NCI-H748 (cell line): ENCODE measurements around the gene CERS2.

Source experiments
- DNase-seq: peaks from one replicate; lab custom pipeline; 2025; ENCODE audit not compliant: unreplicated experiment; lab: John Stamatoyannopoulos, UW

Gene CERS2

GRCh38 chr1:150922519-150922975 is 52.1 kb downstream of the CERS2 start:
- DNase-seq = peak; percentile 73

DNA sequence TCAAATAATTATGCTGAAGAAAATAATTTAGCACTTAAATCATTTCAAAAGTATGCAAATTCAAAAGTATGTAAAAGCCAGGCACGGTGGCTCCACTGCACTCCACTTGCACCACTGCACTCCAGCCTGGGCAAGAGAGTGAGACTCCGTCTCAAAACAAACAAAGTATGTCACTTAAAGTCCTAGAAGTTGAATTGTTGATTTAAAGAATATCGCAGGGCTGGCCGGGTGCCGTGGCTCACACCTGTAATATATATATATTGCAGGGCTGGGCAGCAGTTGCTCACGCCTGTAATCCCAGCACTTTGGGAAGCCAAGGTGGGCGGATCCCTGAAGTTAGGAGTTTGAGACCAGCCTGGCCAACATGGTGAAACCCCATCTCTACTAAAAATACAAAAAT is 57.2 kb downstream of the CERS2 start:
- DNase-seq = no peak
